ENCODE measurements around the gene DSG4.
"Not testable (repeated sequence)": the region's sequence is repeated elsewhere in the genome, so short reads cannot be mapped to it uniquely, and the experiment has no call there.

Gene DSG4

GRCh38 chr18:31376477-31376876 lies at the start of gene DSG4:
TSS of gene DSG4 (plus strand) at chr18:31376777. CDS start at chr18:31376912, 135 bp downstream.
- DNase-seq = no peak

GRCh38 chr18:31329787-31330438 lies 46.7 kb upstream of the DSG4 start:
- DNase-seq = no peak

DNA sequence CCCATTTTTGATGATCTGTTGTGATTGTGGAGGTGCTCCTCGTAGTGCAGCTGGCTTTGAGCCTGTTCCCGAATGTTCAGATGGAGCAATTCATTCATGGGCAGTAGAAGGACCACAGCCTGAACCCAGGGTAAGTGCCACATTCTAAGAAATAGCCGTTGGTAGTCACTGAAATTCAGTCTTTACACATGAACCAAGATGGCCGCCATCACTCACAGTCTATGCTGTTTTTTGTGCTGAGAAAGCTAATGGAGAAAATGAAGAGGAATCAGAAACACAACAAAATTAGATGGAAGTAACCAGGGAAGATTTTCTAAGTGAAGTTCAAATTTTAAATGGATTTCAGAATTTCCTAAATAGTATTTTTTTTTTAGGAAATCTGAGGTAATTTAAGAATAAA lies 33.1 kb upstream of the DSG4 start:
- no peak for DNase-seq

DNA sequence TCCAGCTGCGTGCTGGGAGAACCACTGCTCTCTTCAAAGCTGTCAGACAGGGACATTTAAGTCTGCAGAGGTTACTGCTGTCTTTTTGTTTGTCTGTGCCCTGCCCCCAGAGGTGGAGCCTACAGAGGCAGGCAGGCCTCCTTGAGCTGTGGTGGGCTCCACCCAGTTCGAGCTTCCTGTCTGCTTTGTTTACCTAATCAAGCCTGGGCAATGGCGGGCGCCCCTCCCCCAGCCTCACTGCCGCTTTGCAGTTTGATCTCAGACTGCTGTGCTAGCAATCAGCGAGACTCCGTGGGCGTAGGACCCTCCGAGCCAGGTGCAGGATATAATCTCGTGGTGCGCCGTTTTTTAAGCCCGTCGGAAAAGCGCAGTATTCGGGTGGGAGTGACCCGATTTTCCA lies 23.2 kb upstream of the DSG4 start:
- not testable (repeated sequence) for DNase-seq

DNA sequence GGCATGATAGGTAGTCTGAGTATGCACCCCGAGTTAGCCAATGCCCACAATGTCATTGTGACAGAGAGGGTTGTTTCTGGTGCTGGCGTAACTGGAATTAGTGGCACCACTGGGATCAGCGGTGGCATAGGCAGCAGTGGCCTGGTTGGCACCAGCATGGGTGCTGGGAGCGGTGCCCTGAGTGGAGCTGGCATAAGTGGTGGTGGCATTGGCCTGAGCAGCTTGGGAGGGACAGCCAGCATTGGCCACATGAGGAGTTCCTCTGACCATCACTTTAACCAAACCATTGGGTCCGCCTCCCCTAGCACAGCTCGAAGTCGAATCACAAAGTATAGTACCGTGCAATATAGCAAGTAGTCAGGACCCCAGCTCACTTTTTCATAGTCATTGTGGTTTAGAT lies 21.6 kb upstream of the DSG4 start:
- DNase-seq = no peak

- no peak for DNase-seq
Observed at GRCh38 chr18:31356025-31356424, 20.6 kb upstream of the DSG4 start.

DNA sequence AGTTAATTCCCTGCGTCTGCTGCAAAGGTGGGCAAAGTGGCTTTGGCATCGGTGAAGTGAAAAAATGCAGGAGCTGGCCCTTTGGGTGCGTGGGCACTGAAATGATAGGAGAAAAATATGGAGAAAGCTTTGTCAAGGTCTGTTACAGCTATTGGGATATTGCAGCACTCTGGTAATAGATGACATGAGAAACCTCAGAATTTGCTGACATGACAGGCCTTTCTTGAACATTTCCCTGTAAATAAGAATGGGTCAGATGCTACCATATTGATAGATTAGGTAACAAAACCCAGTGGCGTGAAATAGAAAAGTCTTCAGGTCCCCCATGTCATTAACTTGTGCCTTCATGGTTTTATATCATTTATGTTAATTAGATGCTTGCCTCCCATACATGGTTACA lies 12.4 kb upstream of the DSG4 start:
- DNase-seq = no peak

DNA sequence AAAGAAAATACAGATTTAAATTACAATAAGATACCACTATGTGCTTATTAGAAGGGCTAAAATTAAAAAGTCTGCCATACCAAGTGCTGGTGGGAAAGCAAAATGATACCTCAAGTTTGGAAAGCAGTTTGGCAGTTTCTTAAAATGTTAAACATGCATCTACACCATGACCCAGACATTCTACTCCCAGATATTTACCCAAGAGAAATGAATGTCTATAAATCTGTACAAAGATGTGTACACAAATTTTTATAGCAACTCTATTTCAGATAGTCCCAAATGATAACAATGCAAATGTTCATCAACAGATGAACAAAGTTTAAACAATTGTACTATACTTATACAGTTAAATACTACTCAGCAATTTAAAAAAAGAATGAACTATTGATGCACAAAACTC lies 7.1 kb upstream of the DSG4 start:
- no peak for DNase-seq

DNA sequence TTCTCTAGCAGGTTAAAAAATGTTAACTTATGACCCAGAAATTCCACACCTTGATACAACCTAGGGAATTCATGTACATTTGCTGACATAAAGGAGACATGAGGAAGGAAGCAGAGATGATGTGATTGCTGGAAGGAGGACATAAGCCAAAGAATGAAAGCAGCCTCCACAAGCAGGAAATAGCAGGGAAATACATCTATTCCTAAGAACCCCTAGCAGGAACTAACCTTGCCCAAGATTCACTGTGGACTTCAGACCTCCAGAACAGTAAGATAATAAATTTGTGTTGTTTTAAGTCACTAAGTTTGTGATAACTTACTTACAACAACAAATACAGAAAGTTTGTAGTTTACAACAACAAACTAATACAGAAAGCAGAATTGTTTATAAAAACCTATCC lies 4.6 kb upstream of the DSG4 start:
- no peak for DNase-seq

DNA sequence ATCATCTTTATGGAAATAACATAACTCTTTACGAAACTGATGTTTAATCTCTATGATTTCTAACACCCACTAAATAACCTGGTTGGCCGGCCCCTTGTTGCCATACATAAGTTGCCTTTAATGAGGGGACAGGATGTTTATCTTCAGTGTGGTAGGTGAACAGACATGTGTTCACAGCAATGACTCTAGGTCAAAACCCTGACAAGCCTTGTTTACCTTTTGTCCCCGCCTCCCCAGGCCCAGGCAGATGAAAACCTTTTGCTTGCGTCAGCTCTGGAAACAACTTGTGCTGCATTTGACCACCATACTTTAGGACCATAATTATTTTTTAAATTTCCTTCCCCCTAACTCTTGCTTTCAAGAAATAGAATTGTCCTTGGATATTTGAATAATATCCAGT lies 2.9 kb upstream of the DSG4 start:
- DNase-seq = no peak

- DNase-seq = no peak
Observed at GRCh38 chr18:31380912-31381311, 4.3 kb downstream of the DSG4 start.

GRCh38 chr18:31382107-31382506 lies 5.5 kb downstream of the DSG4 start:
- no peak for DNase-seq

DNA sequence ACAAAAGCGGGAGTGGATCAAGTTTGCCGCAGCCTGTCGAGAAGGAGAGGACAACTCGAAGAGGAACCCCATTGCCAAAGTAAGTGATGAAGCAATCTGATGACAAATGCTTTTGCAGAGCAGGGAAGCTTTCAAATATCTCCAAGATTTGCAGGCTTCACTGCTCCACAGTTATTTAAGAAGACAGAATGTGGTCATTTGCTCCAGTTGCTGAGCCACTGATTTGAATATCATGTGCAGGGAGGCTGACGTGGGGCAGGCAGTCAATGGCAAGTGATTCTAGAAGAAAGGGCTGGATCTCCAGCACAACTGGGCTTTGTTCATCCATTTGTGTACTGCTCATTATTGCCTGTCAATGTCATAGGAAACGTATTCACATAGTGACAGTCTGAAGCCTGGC lies 10.2 kb downstream of the DSG4 start:
- DNase-seq = no peak

GRCh38 chr18:31393286-31393685 lies 16.7 kb downstream of the DSG4 start:
- no peak for DNase-seq

DNA sequence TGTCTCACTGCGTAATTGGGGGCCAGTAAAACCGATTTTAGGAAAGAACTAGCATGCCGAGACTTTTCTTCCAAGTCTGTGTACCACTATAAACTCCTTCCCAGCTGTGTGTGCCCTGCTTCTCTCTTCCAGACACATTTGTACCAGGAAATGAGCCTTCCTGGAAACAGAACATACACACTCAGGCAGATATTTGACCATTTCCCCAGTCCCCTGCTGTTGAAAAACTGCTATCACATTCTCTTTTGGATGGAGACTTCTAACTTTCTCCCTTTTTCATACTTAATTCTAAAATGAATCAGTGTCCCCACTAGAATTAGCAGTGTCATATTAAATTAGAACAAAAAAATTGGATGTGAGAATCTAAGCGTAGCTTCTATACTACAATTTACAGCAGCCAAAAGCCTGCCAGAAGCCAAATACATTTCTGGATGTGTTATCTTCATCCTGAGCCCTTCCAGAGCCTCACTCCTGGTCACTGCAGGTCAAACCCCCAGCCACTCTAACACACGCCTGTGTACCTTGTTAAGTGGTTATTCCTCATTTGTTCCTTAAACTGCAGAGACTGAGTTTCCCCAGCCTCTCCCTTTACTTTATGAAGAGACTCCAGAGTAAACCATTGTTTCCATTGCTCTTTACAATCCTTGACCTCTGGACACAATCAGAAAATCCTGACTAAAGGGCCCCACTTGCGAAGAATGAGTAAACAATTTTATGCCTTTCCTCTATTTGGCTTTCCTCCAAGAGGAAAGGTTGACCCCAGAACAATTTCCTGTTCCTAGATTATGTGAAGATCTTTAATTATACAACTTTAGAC lies 20.4 kb downstream of the DSG4 start:
- DNase-seq = no peak

- DNase-seq = no peak
Observed at GRCh38 chr18:31398191-31398590, 21.6 kb downstream of the DSG4 start.

- no peak for DNase-seq
Observed at GRCh38 chr18:31399306-31400032, 22.9 kb downstream of the DSG4 start.

DNA sequence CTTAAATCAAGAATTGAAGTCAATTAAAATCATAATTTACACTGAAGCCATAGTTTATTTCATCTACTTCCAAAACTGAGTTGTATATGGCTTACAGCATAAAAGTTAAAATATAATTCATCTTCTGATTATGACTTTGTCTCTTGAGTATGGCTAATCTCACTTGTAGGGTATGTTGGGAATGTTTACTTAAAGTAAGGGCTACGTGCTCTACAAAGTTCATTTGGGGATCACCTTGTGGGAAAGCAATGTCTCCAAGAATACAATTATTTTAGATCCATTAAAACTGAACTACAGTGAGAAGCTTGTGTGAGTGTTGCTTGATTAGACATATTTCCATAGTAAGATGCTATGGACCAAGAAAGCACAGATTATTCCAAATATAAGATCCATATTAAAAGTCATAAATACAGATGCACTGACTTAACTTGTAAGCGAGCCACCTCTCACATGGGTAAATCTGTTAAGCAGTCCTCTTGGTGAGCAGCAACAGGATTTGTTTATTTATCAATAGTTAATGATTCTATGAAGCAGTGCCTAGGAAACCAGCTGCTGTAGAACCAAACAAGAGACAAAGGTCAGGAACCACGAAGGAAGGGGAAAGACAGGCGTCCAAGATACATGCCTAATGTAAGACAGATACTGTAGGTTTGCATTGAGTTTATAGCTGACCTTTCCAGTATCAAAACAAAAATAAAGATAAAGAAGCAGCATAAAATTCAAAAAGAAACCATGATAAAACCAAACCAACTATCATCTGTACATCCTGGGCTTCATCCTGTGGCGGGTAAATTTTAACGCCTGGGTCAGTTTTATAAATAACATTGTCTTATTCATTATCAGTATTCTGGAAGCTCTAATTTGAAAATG lies 24.8 kb downstream of the DSG4 start:
- DNase-seq = no peak

DNA sequence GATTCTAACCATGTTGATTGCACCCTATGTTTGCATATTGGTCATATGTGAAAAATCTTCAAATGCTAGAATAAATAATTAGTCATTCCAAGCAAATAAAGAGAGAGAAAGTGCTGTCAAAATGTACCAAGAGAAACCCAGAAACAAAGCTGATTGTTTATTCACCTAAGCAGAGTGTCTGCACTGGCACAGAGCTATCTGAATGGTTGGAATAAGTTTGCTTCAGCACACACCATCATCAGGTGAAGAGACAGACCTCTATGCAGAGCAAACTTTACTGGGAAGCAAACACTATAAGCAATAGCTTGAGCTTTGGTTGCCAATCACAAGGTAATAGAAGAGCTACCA lies 25.4 kb downstream of the DSG4 start:
- DNase-seq = no peak

GRCh38 chr18:31403409-31403808 lies 26.8 kb downstream of the DSG4 start:
- DNase-seq = no peak

DNA sequence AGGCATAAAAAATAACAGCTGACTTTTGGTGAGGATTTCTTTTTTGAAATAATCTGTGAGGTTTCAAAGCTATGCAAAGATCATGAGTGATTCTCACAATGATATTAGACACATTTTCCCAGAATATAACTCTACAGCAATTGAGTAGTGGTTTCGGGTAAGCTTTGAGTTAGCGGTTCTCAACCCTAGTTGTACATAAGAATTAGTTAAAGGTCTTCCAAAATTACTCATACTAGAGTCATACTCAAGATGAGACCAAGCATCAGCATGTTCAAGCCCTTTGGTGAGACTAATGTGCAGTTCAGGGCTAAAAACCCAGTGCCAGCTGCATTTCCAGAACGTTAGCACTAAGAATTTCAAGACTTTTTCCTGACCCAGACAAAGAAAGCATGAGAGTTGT lies 31.1 kb downstream of the DSG4 start:
- DNase-seq = no peak

- DNase-seq = no peak
Observed at GRCh38 chr18:31409276-31409675, 32.7 kb downstream of the DSG4 start.
